Mesodermal cell (in vitro differentiated cells): ENCODE measurements around the gene ATXN10.

Experiments used
- H3K27ac ChIP-seq: 2 replicates; pipeline ENCODE4 v1.7.0; 2013; ENCODE audit warnings: mild to moderate bottlenecking, low read depth, low read length, moderate library complexity; ENCODE audit not compliant: severe bottlenecking
- H3K36me3 ChIP-seq: 2 replicates; pipeline ENCODE4 v1.7.1; 2013; ENCODE audit warnings: mild to moderate bottlenecking, low read length, moderate library complexity; ENCODE audit not compliant: control insufficient read depth, insufficient read depth
- H3K4me1 ChIP-seq: one replicate; pipeline ENCODE4 v1.7.1; 2013; ENCODE audit warnings: mild to moderate bottlenecking, low read length; ENCODE audit not compliant: insufficient read depth, control insufficient read depth, poor library complexity, severe bottlenecking
- H3K4me3 ChIP-seq: 2 replicates; pipeline ENCODE4 v1.7.0; 2013; ENCODE audit warnings: low read length, control low read depth, mild to moderate bottlenecking; ENCODE audit not compliant: insufficient read depth, poor library complexity, severe bottlenecking; ENCODE audit errors: extremely low read depth
- H3K9me3 ChIP-seq: 2 replicates; pipeline ENCODE4 v1.7.1; 2013; ENCODE audit warnings: mild to moderate bottlenecking, low read length, moderate library complexity; ENCODE audit not compliant: control insufficient read depth
- WGBS, 2 experiments: methylation state at CpG; one replicate each; pipeline ENCODE4 v1.1.5; 2013; ENCODE audit warnings: missing lambda C conversion rate in 2 of 2; ENCODE audit not compliant: insufficient coverage in 2 of 2; 5-methylcytosine and 5-hydroxymethylcytosine counted together

Gene ATXN10

GRCh38 chr22:45891021-45891421, 219.4 kb downstream of the ATXN10 start:
- H3K27ac ChIP-seq, result no peak overlapping the region
- 85 to 86% methylated on average over 19 to 26 of the region's 37 CpGs for WGBS, 2 experiments
- H3K36me3 ChIP-seq, result no peaks in the 10 kb centered on the region
- H3K4me3 ChIP-seq, result no peak overlapping the region
- H3K4me1 ChIP-seq, result no peaks in the 10 kb centered on the region
- H3K9me3 ChIP-seq, result no peaks in the 10 kb centered on the region

DNA sequence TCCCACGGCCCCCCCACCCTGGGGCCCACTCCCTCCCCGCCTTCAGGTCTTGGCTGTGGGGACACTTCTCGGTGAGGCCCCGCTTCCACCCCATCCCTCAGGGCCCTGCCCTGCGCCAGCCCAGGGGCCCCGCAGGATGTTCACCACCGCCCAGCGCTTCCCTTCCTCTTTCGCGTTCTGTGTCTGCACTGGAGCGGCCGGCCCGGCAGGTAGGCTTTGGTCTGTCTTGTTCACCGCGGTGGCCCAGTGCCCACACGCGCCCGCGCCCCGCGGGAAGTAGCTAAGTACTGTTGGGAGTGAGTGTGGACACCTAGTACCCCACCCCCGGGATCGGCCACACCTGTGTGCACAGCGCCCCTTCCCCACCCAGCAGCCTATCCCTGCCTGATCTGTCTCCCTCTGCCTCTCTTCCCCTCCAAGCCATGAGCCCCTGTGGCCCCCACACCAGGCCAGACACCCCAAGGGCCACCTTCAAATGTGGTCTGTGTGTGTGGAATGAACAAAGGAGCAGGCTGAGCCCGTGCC, 219.9 kb downstream of the ATXN10 start:
- H3K4me1 ChIP-seq, result no peaks in the 10 kb centered on the region
- H3K4me3 ChIP-seq, result no peak overlapping the region
- H3K27ac ChIP-seq, result no peak overlapping the region
- 92% methylated on average over 9 of the region's 25 CpGs; no CpG with 5 or more reads in 1 of the 2 experiments for WGBS, 2 experiments
- H3K36me3 ChIP-seq, result no peaks in the 10 kb centered on the region
- H3K9me3 ChIP-seq, result no peaks in the 10 kb centered on the region

- H3K4me3 ChIP-seq, result no peak overlapping the region
- H3K9me3 ChIP-seq, result no peaks in the 10 kb centered on the region
- WGBS, 2 experiments, result 90 to 91% methylated on average over 12 to 16 of the region's 22 CpGs
- no peaks in the 10 kb centered on the region for H3K36me3 ChIP-seq
- H3K4me1 ChIP-seq, result no peaks in the 10 kb centered on the region
- no peak overlapping the region for H3K27ac ChIP-seq
Observed at GRCh38 chr22:45891996-45892621, 220.5 kb downstream of the ATXN10 start.

GRCh38 chr22:45892681-45893461, 221.2 kb downstream of the ATXN10 start:
- Histone ChIP-seq H3K9me3 (no peaks in the 10 kb centered on the region), H3K4me3 (no peak overlapping the region), H3K36me3 (no peaks in the 10 kb centered on the region), H3K27ac (no peak overlapping the region), H3K4me1 (peaks cover 3% of the 10 kb centered on the region)
- WGBS, 2 experiments, result 87 to 89% methylated on average over 15 to 16 of the region's 16 CpGs

GRCh38 chr22:45893516-45893915, 221.9 kb downstream of the ATXN10 start:
- WGBS, 2 experiments, result 80 to 83% methylated on average over 9 of the region's 9 CpGs

More at GRCh38 chr22:45893516-45893915, 221.9 kb downstream of the ATXN10 start:
- H3K36me3 ChIP-seq, result no peaks in the 10 kb centered on the region
- H3K4me1 ChIP-seq, result peaks cover 3% of the 10 kb centered on the region
- H3K4me3 ChIP-seq, result no peak overlapping the region
- no peaks in the 10 kb centered on the region for H3K9me3 ChIP-seq
- H3K27ac ChIP-seq, result no peak overlapping the region
